Thoracic aorta (tissue), 2 donors: ENCODE results near the gene IQGAP1. TPM values are rescaled to one million over a fixed set of nuclear protein-coding genes. Genes with fewer than 3 reads are reported as not detected.

Source experiments
- ATAC-seq: fragments of 150-250 bp; one replicate; pipeline ENCODE4 v1.8.0; 2017; ENCODE audit warnings: low read depth; ENCODE audit not compliant: insufficient number of reproducible peaks, low FRiP score
- DNase-seq: peaks from one replicate; pipeline ENCODE4 v3.0.0-alpha.2; 2020; ENCODE audit warnings: low spot score
- H3K27ac ChIP-seq, 2 donors: fragments of 200-600 bp; sonication (generic); 1 replicate in 1 of 2; 2 replicates in 1 of 2; pipeline ENCODE4 v1.5.1; 2016; ENCODE audit warnings: mild to moderate bottlenecking in 2 of 2, moderate library complexity in 2 of 2
- H3K27me3 ChIP-seq: fragments of 200-600 bp; sonication (generic); replicated peaks from 2 replicates; pipeline ENCODE4 v1.6.0; 2016; ENCODE audit warnings: mild to moderate bottlenecking; ENCODE audit not compliant: insufficient read depth
- H3K36me3 ChIP-seq: fragments of 200-600 bp; sonication (generic); one replicate; pipeline ENCODE4 v1.5.1; 2016
- H3K4me1 ChIP-seq, 2 donors: fragments of 200-600 bp; sonication (generic); 1 replicate in 1 of 2; 2 replicates in 1 of 2; pipeline versions ENCODE4 v1.5.1 to v1.6.0; 2016; ENCODE audit warnings: low read depth in 2 of 2, mild to moderate bottlenecking in 1 of 2; ENCODE audit not compliant: control insufficient read depth in 1 of 2
- H3K4me3 ChIP-seq: fragments of 200-600 bp; sonication (generic); 2 replicates; pipeline ENCODE4 v1.5.1; 2016; ENCODE audit warnings: mild to moderate bottlenecking
- H3K9me3 ChIP-seq: fragments of 200-600 bp; sonication (generic); 2 replicates; pipeline ENCODE4 v1.5.1; 2016
- CTCF ChIP-seq: fragments of 200-600 bp; sonication (generic); IDR thresholded peaks from one replicate; pipeline ENCODE4 v1.5.1; 2019; ENCODE audit warnings: antibody characterized with exemption
- total RNA-seq, 2 donors: library from RNA; depleted of rRNA; stranded (reverse); fragments of >200 nt; gene quantifications; one replicate each; pipeline versions ENCODE4 v1.1.0 to v1.2.3, GENCODE V29; 2016

IQGAP1 gene
- total RNA-seq, 2 donors from 2014 or later, result 280 to 340 TPM

GRCh38 chr15:90539789-90540188 lies 151.7 kb downstream of the IQGAP1 start:
- Histone ChIP-seq H3K27ac (no peak overlapping the region), H3K27me3 (no peaks in the 10 kb centered on the region), H3K36me3 (peaks cover 8% of the 10 kb centered on the region), H3K4me1 (peaks cover 6 to 26% of the 10 kb centered on the region in 2 donors), H3K4me3 (no peak overlapping the region), H3K9me3 (no peaks in the 10 kb centered on the region)
- ATAC-seq (no peak), DNase-seq (no peak)
- no peak for TF ChIP-seq CTCF

GRCh38 chr15:90540768-90541167 lies 152.7 kb downstream of the IQGAP1 start:
- ATAC-seq (no peak), DNase-seq (no peak)
- peaks cover 8% of the 10 kb centered on the region for H3K36me3 ChIP-seq
- no peak for TF ChIP-seq CTCF
- no peak overlapping the region for H3K27ac ChIP-seq
- no peak overlapping the region for H3K4me3 ChIP-seq
- H3K27me3 ChIP-seq, result no peaks in the 10 kb centered on the region
- H3K4me1 ChIP-seq, result peaks cover 5 to 20% of the 10 kb centered on the region in 2 donors
- H3K9me3 ChIP-seq, result no peaks in the 10 kb centered on the region

GRCh38 chr15:90545095-90545494 lies 157.1 kb downstream of the IQGAP1 start:
- H3K4me1 ChIP-seq, result no peaks in the 10 kb centered on the region
- DNase-seq (no peak), ATAC-seq (no peak)

GRCh38 chr15:90547540-90547939 lies 159.5 kb downstream of the IQGAP1 start:
- H3K36me3 ChIP-seq, result no peaks in the 10 kb centered on the region
- no peak overlapping the region for H3K27ac ChIP-seq
- ATAC-seq (no peak), DNase-seq (no peak)
- H3K4me1 ChIP-seq, result peaks cover 3 to 17% of the 10 kb centered on the region in 2 donors
- H3K9me3 ChIP-seq, result no peaks in the 10 kb centered on the region
- H3K27me3 ChIP-seq, result no peaks in the 10 kb centered on the region
- H3K4me3 ChIP-seq, result no peak overlapping the region
- no peak for TF ChIP-seq CTCF

More at GRCh38 chr15:90545095-90545494, 157.1 kb downstream of the IQGAP1 start:
- Histone ChIP-seq H3K9me3 (no peaks in the 10 kb centered on the region), H3K27ac (no peak overlapping the region), H3K27me3 (no peaks in the 10 kb centered on the region), H3K4me3 (no peak overlapping the region), H3K36me3 (peaks cover 5% of the 10 kb centered on the region)
- TF ChIP-seq CTCF, result no peak

- Histone ChIP-seq H3K4me3 (no peak overlapping the region), H3K36me3 (no peaks in the 10 kb centered on the region), H3K27me3 (no peaks in the 10 kb centered on the region), H3K9me3 (no peaks in the 10 kb centered on the region), H3K4me1 (peaks cover 13 to 34% of the 10 kb centered on the region in 2 donors), H3K27ac (no peak overlapping the region)
- DNase-seq, result no peak
- no peak for ATAC-seq
- TF ChIP-seq CTCF, result no peak
Measured at GRCh38 chr15:90550919-90551318, 162.9 kb downstream of the IQGAP1 start.

Other genes with a start within 250 kb of the IQGAP1 start
- gene SEMA4B, start 186.9 kb upstream of the IQGAP1 start, total RNA-seq, result 10 to 100 TPM; 26.9 to 38.4 TPM
- gene CIB1, start 154.3 kb upstream of the IQGAP1 start, total RNA-seq, result 10 to 100 TPM; 18.0 to 35.6 TPM
- gene GDPGP1, start 154.0 kb upstream of the IQGAP1 start, total RNA-seq, result 10 to 100 TPM in 1 of 2 donors, 1 to 10 TPM in 1; 5.0 to 23.4 TPM
- not detected for gene TTLL13, start 138.7 kb upstream of the IQGAP1 start, total RNA-seq
- gene NGRN, start 122.6 kb upstream of the IQGAP1 start, total RNA-seq, result 10 to 100 TPM; 63.5 to 97.5 TPM
- gene ZNF774, start 36.0 kb upstream of the IQGAP1 start, total RNA-seq, result 1 to 10 TPM; 1.6 to 7.7 TPM
- gene CRTC3, start 141.7 kb downstream of the IQGAP1 start, total RNA-seq, result 10 to 100 TPM; 73.2 to 89.8 TPM